Gastroesophageal sphincter (tissue), 4 donors: ENCODE results near the gene MACROD2. TPM values are rescaled to one million over a fixed set of nuclear protein-coding genes. Genes with fewer than 3 reads are reported as not detected.

Experiments
- ATAC-seq: fragments of 150-250 bp; one replicate; pipeline ENCODE4 v1.9.1; 2016; ENCODE audit warnings: mild to moderate bottlenecking, moderate library complexity
- H3K27ac ChIP-seq, 4 donors: fragments of 200-600 bp; sonication (generic) in 3 of 4; 1 replicate in 3 of 4; 2 replicates in 1 of 4; pipeline ENCODE4 v1.5.1; 2016 to 2019
- H3K27me3 ChIP-seq: fragments of 200-600 bp; sonication (generic); one replicate; pipeline ENCODE4 v1.5.1; 2019
- H3K36me3 ChIP-seq, 2 donors: fragments of 200-600 bp; sonication (generic); one replicate each; pipeline ENCODE4 v1.5.1; 2019; ENCODE audit warnings: control low read depth in 1 of 2
- H3K4me1 ChIP-seq, 3 donors: fragments of 200-600 bp; sonication (generic); 1 replicate in 2 of 3; 2 replicates in 1 of 3; pipeline ENCODE4 v1.5.1; 2016 to 2019; ENCODE audit warnings: control low read depth in 2 of 3
- H3K4me3 ChIP-seq, 2 donors: fragments of 200-600 bp; sonication (generic); one replicate each; pipeline ENCODE4 v1.5.1; 2019; ENCODE audit warnings: mild to moderate bottlenecking in 1 of 2, moderate library complexity in 1 of 2
- H3K9me3 ChIP-seq, 3 donors: fragments of 200-600 bp; sonication (generic); one replicate each; pipeline ENCODE4 v1.5.1; 2017 to 2019; ENCODE audit warnings: control low read depth in 2 of 3
- CTCF ChIP-seq, 4 experiments: fragments of 200-600 bp in 2 of 4; fragments of 450-650 bp in 2 of 4; sonication (generic) in 1 of 4; IDR thresholded peaks; one replicate each; pipeline ENCODE4 v1.5.1; 2017 to 2019; ENCODE audit warnings: antibody characterized with exemption in 4 of 4, mild to moderate bottlenecking in 2 of 4, moderate library complexity in 2 of 4
- EP300 ChIP-seq: sonication (generic); formaldehyde crosslinking; IDR thresholded peaks from one replicate; pipeline ENCODE4 v1.6.1; 2017; ENCODE audit warnings: antibody characterized with exemption, mild to moderate bottlenecking
- POLR2A ChIP-seq, 2 donors: fragments of 450-650 bp; IDR thresholded peaks; one replicate each; pipeline ENCODE4 v1.6.1; 2017; ENCODE audit warnings: antibody characterized with exemption in 2 of 2, mild to moderate bottlenecking in 2 of 2, moderate library complexity in 1 of 2
- POLR2AphosphoS5 ChIP-seq: sonication (generic); formaldehyde crosslinking; IDR thresholded peaks from one replicate; pipeline ENCODE4 v1.6.1; 2017; ENCODE audit warnings: antibody characterized with exemption
- WGBS, 2 donors: methylation state at CpG; one replicate each; pipeline ENCODE4 v1.1.5; 2018; ENCODE audit warnings: low coverage in 1 of 2; 5-methylcytosine and 5-hydroxymethylcytosine counted together
- total RNA-seq, 4 donors: library from RNA; depleted of rRNA; stranded (reverse); fragments of >200 nt; gene quantifications; one replicate each; pipeline ENCODE4 v1.1.0, GENCODE V29; 2016

The MACROD2 gene
- total RNA-seq, 4 donors from 2014 or later = 4.0 to 12.1 (median 7.4) TPM

- Histone ChIP-seq H3K27me3 (no peaks in the 10 kb centered on the region), H3K4me3 (no peak overlapping the region), H3K27ac (no peak overlapping the region), H3K9me3 (no peaks in the 10 kb centered on the region), H3K36me3 (no peaks in the 10 kb centered on the region), H3K4me1 (no peaks in the 10 kb centered on the region)
- ATAC-seq = no peak
- TF ChIP-seq POLR2AphosphoS5 (no peak), POLR2A (IDR thresholded peaks at IDR 0.05) (no peak), EP300 (no peak)
- WGBS, 2 donors = 48 to 56% methylated on average over 4 to 5 of the region's 5 CpGs
Measured at GRCh38 chr20:15716256-15716655, 1720.9 kb downstream of the MACROD2 start.

DNA sequence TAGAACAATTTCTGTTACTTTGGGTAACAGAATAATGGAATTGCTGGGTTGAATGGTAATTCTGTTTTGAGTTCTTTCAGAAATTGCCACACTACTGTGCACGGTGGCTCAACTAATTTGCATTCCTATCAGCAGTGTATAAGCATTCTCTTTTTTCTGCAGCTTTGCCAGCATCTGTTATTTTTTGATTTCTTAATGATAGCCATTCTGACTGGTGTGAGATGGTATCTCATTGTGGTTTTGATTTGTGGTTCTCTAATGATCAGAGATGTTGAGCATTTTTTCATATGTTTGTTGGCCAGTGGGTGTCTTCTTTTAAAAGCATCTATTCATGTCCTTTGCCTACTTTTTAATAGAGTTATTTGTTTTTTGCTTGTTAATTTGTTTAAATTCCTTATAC lies 1731.1 kb downstream of the MACROD2 start:
- H3K27ac ChIP-seq = no peak overlapping the region
- no peaks in the 10 kb centered on the region for H3K27me3 ChIP-seq
- H3K9me3 ChIP-seq = peaks cover 0 to 12% (median 0%) of the 10 kb centered on the region in 3 donors
- no peaks in the 10 kb centered on the region for H3K4me1 ChIP-seq
- H3K36me3 ChIP-seq = no peaks in the 10 kb centered on the region
- WGBS, 2 donors = 86 to 100% methylated on average over 1 of the region's 1 CpG
- no peak for ATAC-seq
- no peak overlapping the region for H3K4me3 ChIP-seq
- TF ChIP-seq POLR2AphosphoS5 = no peak
- no peak for TF ChIP-seq EP300
- no peak for TF ChIP-seq POLR2A (IDR thresholded peaks at IDR 0.05)

DNA sequence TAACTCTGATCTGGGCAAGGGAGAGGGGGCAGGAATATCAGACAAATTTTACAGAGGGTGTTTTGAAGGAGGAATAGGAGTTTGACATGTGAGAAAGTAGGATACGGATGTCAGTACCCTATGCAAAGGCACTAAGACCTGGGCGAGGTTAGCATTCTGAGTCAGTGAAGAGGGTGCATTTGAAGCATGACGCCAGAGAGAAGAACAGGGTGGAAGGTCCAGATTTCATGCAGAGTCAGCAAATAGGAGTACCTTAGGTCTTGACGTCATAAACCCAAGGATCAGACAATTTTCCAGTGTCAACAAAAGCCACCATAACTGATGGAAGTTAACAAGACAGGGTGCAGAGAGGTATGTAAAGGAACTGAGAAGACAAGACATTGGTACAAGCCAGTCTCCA lies 1738.7 kb downstream of the MACROD2 start:
- Histone ChIP-seq H3K4me1 (no peaks in the 10 kb centered on the region), H3K36me3 (no peaks in the 10 kb centered on the region), H3K9me3 (no peaks in the 10 kb centered on the region), H3K27me3 (no peaks in the 10 kb centered on the region), H3K4me3 (no peak overlapping the region), H3K27ac (no peak overlapping the region)
- no peak for ATAC-seq
- no peak for TF ChIP-seq CTCF (IDR thresholded peaks at IDR 0.05)
- 68 to 83% methylated on average over 4 of the region's 4 CpGs for WGBS, 2 donors

- no peaks in the 10 kb centered on the region for H3K4me1 ChIP-seq
- no peak for ATAC-seq
- WGBS, 2 donors = 73 to 79% methylated on average over 2 of the region's 2 CpGs
- no peak overlapping the region for H3K27ac ChIP-seq
- H3K9me3 ChIP-seq = no peaks in the 10 kb centered on the region
- TF ChIP-seq EP300 (no peak), CTCF (IDR thresholded peaks at IDR 0.05) (no peak), POLR2AphosphoS5 (no peak), POLR2A (IDR thresholded peaks at IDR 0.05) (no peak)
- no peak overlapping the region for H3K4me3 ChIP-seq
- no peaks in the 10 kb centered on the region for H3K36me3 ChIP-seq
- no peaks in the 10 kb centered on the region for H3K27me3 ChIP-seq
Measured at GRCh38 chr20:15739035-15739434, 1743.7 kb downstream of the MACROD2 start.

DNA sequence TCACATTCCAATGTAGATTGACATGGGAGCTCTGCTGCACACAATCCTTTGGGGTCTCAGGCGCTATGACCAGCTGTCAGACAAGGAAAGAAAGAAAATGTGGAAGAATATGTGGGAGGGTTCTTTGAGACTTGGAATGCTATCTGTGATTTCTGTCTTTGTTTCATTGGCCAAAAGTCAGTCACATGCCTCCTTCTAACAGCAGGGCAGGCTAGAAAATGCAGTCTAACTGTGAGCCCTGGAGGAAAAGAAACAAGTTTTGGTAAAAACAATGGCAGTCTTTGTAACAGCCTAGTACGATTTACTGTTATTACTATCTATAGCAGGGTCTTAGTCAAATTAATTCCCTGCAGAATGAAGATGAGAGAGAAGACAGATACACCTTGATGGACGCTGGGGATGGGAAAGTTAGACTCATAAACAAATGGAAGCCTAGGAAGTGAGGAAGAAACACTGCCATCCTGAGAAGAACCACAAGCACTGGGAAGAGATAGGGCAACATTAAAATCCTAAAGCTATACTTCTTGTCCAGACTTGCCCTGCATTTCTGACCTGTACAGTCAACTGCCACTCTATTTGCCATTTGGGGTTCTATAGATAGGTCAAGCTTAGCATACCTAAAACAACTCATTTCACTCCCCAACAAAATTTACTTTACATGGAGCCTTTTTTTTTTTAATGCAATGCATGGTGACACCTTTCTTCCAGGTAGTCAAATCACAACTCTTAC lies 1744.9 kb downstream of the MACROD2 start:
- Histone ChIP-seq H3K9me3 (no peaks in the 10 kb centered on the region), H3K27ac (no peak overlapping the region), H3K27me3 (no peaks in the 10 kb centered on the region), H3K4me3 (no peak overlapping the region), H3K36me3 (no peaks in the 10 kb centered on the region), H3K4me1 (no peaks in the 10 kb centered on the region)
- ATAC-seq = no peak
- 78% methylated on average over 2 of the region's 3 CpGs; no CpG with 5 or more reads in 1 of the 2 donors for WGBS, 2 donors
- TF ChIP-seq POLR2A (IDR thresholded peaks at IDR 0.05) (no peak), POLR2AphosphoS5 (no peak), EP300 (no peak), CTCF (IDR thresholded peaks at IDR 0.05) (no peak)

DNA sequence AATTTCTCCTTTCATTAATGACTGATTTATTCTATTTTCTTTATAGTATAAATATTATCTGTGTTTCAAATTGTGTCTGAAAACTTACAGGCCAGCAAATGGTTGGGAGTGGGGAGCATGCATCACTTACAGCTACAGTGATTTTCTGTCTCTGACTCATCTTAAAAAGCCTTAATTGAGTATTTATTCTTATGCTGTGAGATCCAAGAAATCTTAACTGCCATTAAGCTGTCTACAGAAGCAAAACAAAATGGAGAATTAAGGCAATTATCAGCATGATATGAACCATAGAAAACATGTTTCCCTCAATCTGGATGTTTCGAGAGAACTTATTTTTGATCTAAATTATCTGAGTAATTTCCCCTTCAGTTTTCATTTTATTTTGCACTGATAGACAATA lies 1746.8 kb downstream of the MACROD2 start:
- WGBS, 2 donors = 94 to 100% methylated on average over 1 of the region's 1 CpG
- ATAC-seq = no peak
- H3K36me3 ChIP-seq = no peaks in the 10 kb centered on the region

More for the DNA sequence above, 1746.8 kb downstream of the MACROD2 start:
- Histone ChIP-seq H3K4me3 (no peak overlapping the region), H3K9me3 (peaks cover 0 to 5% (median 0%) of the 10 kb centered on the region in 3 donors), H3K27me3 (no peaks in the 10 kb centered on the region), H3K27ac (no peak overlapping the region), H3K4me1 (no peaks in the 10 kb centered on the region)
- no peak for TF ChIP-seq CTCF (IDR thresholded peaks at IDR 0.05)
- no peak for TF ChIP-seq EP300
- no peak for TF ChIP-seq POLR2A (IDR thresholded peaks at IDR 0.05)
- no peak for TF ChIP-seq POLR2AphosphoS5
